IMR-90 (cell line): ENCODE data around the gene FAM216B. TPM values are rescaled to one million over a fixed set of nuclear protein-coding genes. Genes with fewer than 3 reads are reported as not detected.

Source experiments
- ATAC-seq: fragments of 200-7000 bp; cut with Tn5 transposase; 2 replicates; pipeline ENCODE4 v1.9.1; 2020; ENCODE audit warnings: low read depth, mild to moderate bottlenecking, moderate library complexity
- BruUV-seq: library from RNA; stranded (reverse); fragments of 400-500 nt; replicated peaks from 2 replicates; lab custom pipeline; 2021; lab: Mats Ljungman, UMichigan
- CTCF ChIA-PET: fragments of 300-600 bp; formaldehyde crosslinking; extraction: SDS; loops from one replicate; lab custom pipeline; 2021; ENCODE audit warnings: antibody characterized with exemption; lab: Yijun Ruan, JAX
- POLR2A ChIA-PET: fragments of 300-600 bp; sonication (Branson Sonifier 250); formaldehyde crosslinking; loops from one replicate; lab custom pipeline; 2022; ENCODE audit warnings: antibody characterized with exemption; ENCODE audit not compliant: unreplicated experiment; lab: Charles Lee
- DNase-seq: peaks from one replicate; pipeline ENCODE4 v3.0.0; 2013
- H2AFZ ChIP-seq: replicated peaks from 2 replicates; pipeline ENCODE3; 2013; ENCODE audit warnings: low read length, mild to moderate bottlenecking; ENCODE audit not compliant: poor library complexity
- H2AK5ac ChIP-seq: 2 replicates; pipeline ENCODE4 v1.6.1; 2013; ENCODE audit warnings: low read depth, low read length, inconsistent platforms
- H2AK9ac ChIP-seq: replicated peaks from 2 replicates; pipeline ENCODE3; 2013; ENCODE audit warnings: mild to moderate bottlenecking, low read depth, low read length, moderate library complexity; ENCODE audit not compliant: poor library complexity
- H2BK120ac ChIP-seq: 2 replicates; pipeline ENCODE4 v1.6.1; 2013; ENCODE audit warnings: low read depth, low read length, inconsistent platforms
- H2BK15ac ChIP-seq: 3 replicates; pipeline ENCODE4 v1.6.1; 2013; ENCODE audit warnings: low read depth, low read length, inconsistent platforms
- H2BK20ac ChIP-seq: 2 replicates; pipeline ENCODE4 v1.6.1; 2013; ENCODE audit warnings: low read depth, mild to moderate bottlenecking, inconsistent platforms, low read length, moderate library complexity
- H2BK5ac ChIP-seq: 2 replicates; pipeline ENCODE4 v1.6.1; 2013; ENCODE audit warnings: mild to moderate bottlenecking, low read depth, low read length, inconsistent platforms; ENCODE audit not compliant: poor library complexity, severe bottlenecking
- H3K14ac ChIP-seq: replicated peaks from 2 replicates; pipeline ENCODE4 v1.6.1; 2013; ENCODE audit warnings: low read depth, low read length, inconsistent platforms
- H3K18ac ChIP-seq: 2 replicates; pipeline ENCODE4 v1.6.1; 2013; ENCODE audit warnings: low read depth, low read length, control low read depth
- H3K23ac ChIP-seq: 2 replicates; pipeline ENCODE4 v1.6.1; 2013; ENCODE audit warnings: low read depth, low read length, inconsistent platforms
- H3K27ac ChIP-seq: 2 replicates; pipeline ENCODE4 v1.5.1; 2013; ENCODE audit warnings: mild to moderate bottlenecking, control low read depth, low read length; ENCODE audit not compliant: insufficient read depth
- H3K27me3 ChIP-seq: 2 replicates; pipeline ENCODE4 v1.6.1; 2013; ENCODE audit warnings: low read length; ENCODE audit not compliant: control insufficient read depth, insufficient read depth
- H3K36me3 ChIP-seq: 2 replicates; pipeline ENCODE4 v1.6.1; 2013; ENCODE audit warnings: low read length, mixed read lengths; ENCODE audit not compliant: control insufficient read depth, insufficient read depth
- H3K4ac ChIP-seq: 2 replicates; pipeline ENCODE4 v1.6.1; 2013; ENCODE audit warnings: low read depth, low read length, inconsistent platforms
- H3K4me1 ChIP-seq: 2 replicates; pipeline ENCODE4 v1.6.1; 2013; ENCODE audit warnings: low read length, mixed read lengths; ENCODE audit not compliant: control insufficient read depth, insufficient read depth
- H3K4me2 ChIP-seq: 2 replicates; pipeline ENCODE4 v1.6.1; 2013; ENCODE audit warnings: low read depth, mild to moderate bottlenecking, control low read depth, low read length, moderate library complexity
- H3K4me3 ChIP-seq: 2 replicates; pipeline ENCODE4 v1.5.1; 2013; ENCODE audit warnings: low read depth, mild to moderate bottlenecking, control low read depth, low read length, moderate library complexity; ENCODE audit not compliant: insufficient read depth
- H3K56ac ChIP-seq: 2 replicates; pipeline ENCODE4 v1.6.1; 2013; ENCODE audit warnings: low read length, inconsistent platforms; ENCODE audit not compliant: insufficient read depth; ENCODE audit errors: extremely low read depth
- H3K79me1 ChIP-seq, 2 experiments: 2 replicates each; pipeline ENCODE4 v1.6.1; 2013; ENCODE audit warnings: low read length in 2 of 2, inconsistent platforms in 1 of 2, low read depth in 1 of 2
- H3K9ac ChIP-seq: 2 replicates; pipeline ENCODE4 v1.6.1; 2013; ENCODE audit warnings: low read depth, low read length, control low read depth
- H3K9me1 ChIP-seq: 2 replicates; pipeline ENCODE4 v1.6.1; 2013; ENCODE audit warnings: low read length, inconsistent platforms; ENCODE audit not compliant: insufficient read depth
- H3K9me3 ChIP-seq: 2 replicates; pipeline ENCODE4 v1.6.1; 2013; ENCODE audit warnings: low read length; ENCODE audit not compliant: control insufficient read depth, insufficient read depth
- H4K20me1 ChIP-seq: 2 replicates; pipeline ENCODE4 v1.6.1; 2013; ENCODE audit warnings: low read length, inconsistent platforms; ENCODE audit not compliant: insufficient read depth
- H4K5ac ChIP-seq: 2 replicates; pipeline ENCODE4 v1.6.1; 2013; ENCODE audit warnings: mild to moderate bottlenecking, low read depth, low read length, control low read depth
- H4K8ac ChIP-seq, 2 experiments: 2 replicates each; pipeline ENCODE4 v1.6.1; 2013; ENCODE audit warnings: low read depth in 2 of 2, low read length in 2 of 2, control low read depth in 1 of 2, inconsistent platforms in 1 of 2
- H4K91ac ChIP-seq: 2 replicates; pipeline ENCODE4 v1.6.1; 2013; ENCODE audit warnings: low read depth, low read length, inconsistent platforms; ENCODE audit not compliant: insufficient read depth
- NFE2L2 ChIP-seq: fragments of 150-350 bp; IDR thresholded peaks from 2 replicates; pipeline ENCODE4 v1.6.1; 2016; ENCODE audit warnings: low read depth, mild to moderate bottlenecking, low read length
- RAD21 ChIP-seq: IDR thresholded peaks from 2 replicates; pipeline ENCODE4 v1.6.1; 2012; ENCODE audit warnings: low read length, improper control_type of control experiment
- RFX5 ChIP-seq: IDR thresholded peaks from 2 replicates; pipeline ENCODE4 v1.8.0; 2012; ENCODE audit warnings: low read depth, mild to moderate bottlenecking, low read length, moderate library complexity
- SMC3 ChIP-seq: fragments of 150-350 bp; IDR thresholded peaks from 2 replicates; pipeline ENCODE4 v1.6.1; 2016; ENCODE audit warnings: low read depth, mild to moderate bottlenecking, antibody characterized with exemption, low read length, moderate library complexity
- WGBS, 2 experiments: methylation state at CpG; one replicate each; pipeline versions ENCODE4 v1.1.5 to v1.1.7; 2013; ENCODE audit warnings: missing lambda C conversion rate in 2 of 2; ENCODE audit not compliant: insufficient read length in 1 of 2; ENCODE audit errors: extremely low coverage in 2 of 2; 5-methylcytosine and 5-hydroxymethylcytosine counted together
- dilution Hi-C: fragments of 300-500 bp; cut with HindIII; formaldehyde crosslinking; loops from one replicate; pipeline ENCODE4 v1.14.3; 2018; ENCODE audit warnings: low sequenced_read_pairs; ENCODE audit not compliant: unreplicated experiment
- in situ Hi-C: fragments of 300-500 bp; cut with MboI; formaldehyde crosslinking; loops from 3 replicates; pipeline ENCODE4 v1.14.3; 2019; ENCODE audit warnings: low sequenced_read_pairs, inconsistent platforms, mixed read lengths
- intact Hi-C: fragments of 100-400 bp; cut with micrococcal nuclease; formaldehyde crosslinking; loops from 2 replicates; pipeline ENCODE4 v1.10.0; 2022
- polyA plus RNA-seq, 3 experiments: library from polyadenylated mRNA; depleted of rRNA; stranded (reverse); fragments of >200 nt; gene quantifications; 2 replicates each; pipeline ENCODE4 v1.2.3, GENCODE V29; 2012; ENCODE audit warnings: low replicate concordance in 1 of 3
- total RNA-seq: library from RNA; depleted of rRNA; stranded (reverse); fragments of >200 nt; gene quantifications from 2 replicates; pipeline ENCODE4 v1.2.3, GENCODE V29; 2012; rRNA removed
- TF ChIP-seq, protein P1 (sequence below): conservative IDR thresholded peaks from 2 replicates; pipeline ENCODE4 v1.5.1; 2012; ENCODE audit warnings: mild to moderate bottlenecking, low read depth, low read length, improper control_type of control experiment

FAM216B gene
- total and polyA plus RNA-seq, 2 of the 4 experiments (the other 2 are of a cell fraction): not detected

DNA sequence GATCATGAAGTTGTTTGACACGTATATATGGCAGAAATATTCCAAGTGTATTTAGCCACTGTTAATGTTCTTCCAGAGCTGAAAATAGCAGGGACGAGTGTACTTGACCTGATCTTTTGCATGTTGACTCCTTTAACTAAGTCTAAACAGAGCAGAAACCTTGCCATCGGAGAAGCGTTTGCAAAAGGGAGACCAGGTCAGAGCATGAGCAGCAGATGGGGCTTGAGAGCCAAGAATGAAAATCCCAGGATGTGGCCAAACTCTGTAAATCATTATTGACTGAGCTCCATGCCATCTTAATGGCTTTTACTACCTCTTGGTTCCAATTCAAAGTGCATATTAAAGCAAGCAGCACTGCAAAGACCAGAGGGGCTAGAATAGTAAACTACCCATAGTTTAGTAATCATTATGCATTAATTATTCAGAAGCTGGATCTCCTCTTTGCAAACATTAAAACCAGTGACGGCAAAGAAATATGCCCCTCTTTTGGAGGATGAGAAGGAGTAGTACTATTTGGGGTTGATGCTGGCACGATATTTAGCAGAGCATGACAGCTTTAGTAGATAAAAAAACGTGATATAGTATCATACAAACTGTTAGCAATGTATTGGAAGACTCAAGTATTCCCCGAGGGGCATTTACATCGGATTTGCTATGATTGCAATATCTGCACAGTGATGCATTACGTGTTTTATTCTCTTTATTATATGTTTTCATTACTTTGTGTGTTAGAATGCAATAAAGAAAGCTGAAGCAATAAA lies 55.7 kb downstream of the FAM216B start:
- Histone ChIP-seq H3K4me1 (peaks cover 2% of the 10 kb centered on the region; the same call in 1 of the 2 replicates), H2BK20ac (0 out of 2 replicates have a peak overlapping the region, but pooled peaks have one; percentile 16), H3K56ac (no peak overlapping the region), H4K20me1 (no peaks in the 10 kb centered on the region), H2AK5ac (no peak overlapping the region), H3K9ac (no peak overlapping the region), H3K4ac (no peak overlapping the region), H2BK120ac (0 out of 2 replicates have a peak overlapping the region, but pooled peaks have one; percentile 4), H4K8ac (no peak overlapping the region), H3K9me1 (no peaks in the 10 kb centered on the region; the same call in 1 of the 2 replicates), H2AK9ac (no peak overlapping the region), H3K79me1 (no peaks in the 10 kb centered on the region), H3K14ac (no peak overlapping the region), H3K27me3 (peaks cover 2% of the 10 kb centered on the region), H4K91ac (peak overlapping the region; percentile 57; the same call in 1 of the 2 replicates), H3K23ac (no peak overlapping the region), H2BK5ac (no peak overlapping the region), H2BK15ac (peak overlapping the region; percentile 10; the same call in 1 of the 3 replicates), H3K36me3 (no peaks in the 10 kb centered on the region), H4K5ac (no peak overlapping the region), H3K4me3 (no peak overlapping the region), H3K4me2 (peak overlapping the region; percentile 6; the same call in 1 of the 2 replicates), H3K9me3 (no peaks in the 10 kb centered on the region), H3K27ac (no peak overlapping the region), H2AFZ (no peak overlapping the region), H3K18ac (0 out of 2 replicates have a peak overlapping the region, but pooled peaks have one; percentile 3)
- CTCF ChIA-PET: interaction anchor here (0.9 to 1.2 kb wide), 2 partner anchors 13 to 22 kb away, joined by 3 read pairs; no protein-coding TSS in a partner anchor
- POLR2A ChIA-PET: interaction anchor here (0.6 kb wide), 1 partner anchor 1901 kb away, joined by 7 read pairs; no protein-coding TSS in a partner anchor
- DNase-seq (peak; percentile 51), ATAC-seq (peak; percentile 70)
- no TSS peak for BruUV-seq
- dilution Hi-C loops: no loop called here
- intact Hi-C loops: loop anchor here (2.0 to 10.0 kb wide), 4 partner anchors 172 to 1038 kb away; no protein-coding TSS in a partner anchor
- peak; percentile 32; the same call in 1 of the 2 replicates for TF ChIP-seq SMC3
- TF ChIP-seq RFX5: no peak
- TF ChIP-seq, protein P1, sequence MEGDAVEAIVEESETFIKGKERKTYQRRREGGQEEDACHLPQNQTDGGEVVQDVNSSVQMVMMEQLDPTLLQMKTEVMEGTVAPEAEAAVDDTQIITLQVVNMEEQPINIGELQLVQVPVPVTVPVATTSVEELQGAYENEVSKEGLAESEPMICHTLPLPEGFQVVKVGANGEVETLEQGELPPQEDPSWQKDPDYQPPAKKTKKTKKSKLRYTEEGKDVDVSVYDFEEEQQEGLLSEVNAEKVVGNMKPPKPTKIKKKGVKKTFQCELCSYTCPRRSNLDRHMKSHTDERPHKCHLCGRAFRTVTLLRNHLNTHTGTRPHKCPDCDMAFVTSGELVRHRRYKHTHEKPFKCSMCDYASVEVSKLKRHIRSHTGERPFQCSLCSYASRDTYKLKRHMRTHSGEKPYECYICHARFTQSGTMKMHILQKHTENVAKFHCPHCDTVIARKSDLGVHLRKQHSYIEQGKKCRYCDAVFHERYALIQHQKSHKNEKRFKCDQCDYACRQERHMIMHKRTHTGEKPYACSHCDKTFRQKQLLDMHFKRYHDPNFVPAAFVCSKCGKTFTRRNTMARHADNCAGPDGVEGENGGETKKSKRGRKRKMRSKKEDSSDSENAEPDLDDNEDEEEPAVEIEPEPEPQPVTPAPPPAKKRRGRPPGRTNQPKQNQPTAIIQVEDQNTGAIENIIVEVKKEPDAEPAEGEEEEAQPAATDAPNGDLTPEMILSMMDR: peak; percentile 49
- peak; percentile 59 for TF ChIP-seq RAD21
- TF ChIP-seq NFE2L2: no peak
- WGBS, 2 experiments: 18% methylated on average over 4 of the region's 10 CpGs; no CpG with 5 or more reads in 1 of the 2 experiments
- in situ Hi-C loops: no loop called here

Other genes starting within 250 kb of the FAM216B start
- not detected in 2 replicates for gene TNFSF11, start 207.4 kb upstream of the FAM216B start, total RNA-seq
- gene TNFSF11, start 207.4 kb upstream of the FAM216B start, polyA plus RNA-seq (2012; rRNA removed): not detected in 2 replicates
- gene EPSTI1, start 210.7 kb downstream of the FAM216B start, total RNA-seq: 0.90 and 1.1 TPM in 2 replicates
- gene EPSTI1, start 210.7 kb downstream of the FAM216B start, polyA plus RNA-seq (2012; rRNA removed): 1.0 and 1.6 TPM in 2 replicates
- 7.0 and 12.5 TPM in 2 replicates for gene DNAJC15, start 242.0 kb downstream of the FAM216B start, total RNA-seq
- gene DNAJC15, start 242.0 kb downstream of the FAM216B start, polyA plus RNA-seq (2012; rRNA removed): 22.0 and 28.9 TPM in 2 replicates